HepG2 (cell line): ENCODE data around the gene ARHGAP29. TPM values are rescaled to one million over a fixed set of nuclear protein-coding genes. Genes with fewer than 3 reads are reported as not detected.

Experiments
- BCL6 ChIP-seq: IDR thresholded peaks from 2 replicates; pipeline ENCODE4 v1.6.1; 2016; ENCODE audit warnings: missing genetic modification reagents, missing compliant biosample characterization
- HES4 ChIP-seq: sonication (generic); formaldehyde crosslinking; IDR thresholded peaks from 2 replicates; pipeline ENCODE4 v1.9.0; 2021; ENCODE audit warnings: mild to moderate bottlenecking, missing genetic modification reagents, borderline replicate concordance
- ISX ChIP-seq: sonication (generic); formaldehyde crosslinking; conservative IDR thresholded peaks from 2 replicates; pipeline ENCODE4 v1.5.0; 2020; ENCODE audit warnings: missing genetic modification reagents
- MEF2D ChIP-seq: sonication (generic); formaldehyde crosslinking; IDR thresholded peaks from 2 replicates; pipeline ENCODE4 v1.5.1; 2020; ENCODE audit warnings: mild to moderate bottlenecking, missing genetic modification reagents
- MEIS1 ChIP-seq: sonication (generic); formaldehyde crosslinking; IDR thresholded peaks from 2 replicates; pipeline ENCODE4 v1.9.0; 2021; ENCODE audit warnings: mild to moderate bottlenecking, missing genetic modification reagents, moderate library complexity, borderline replicate concordance
- NKX3-1 ChIP-seq: sonication (generic); formaldehyde crosslinking; IDR thresholded peaks from 2 replicates; pipeline ENCODE4 v1.5.0; 2020; ENCODE audit warnings: missing genetic modification reagents
- NPAS2 ChIP-seq: sonication (generic); formaldehyde crosslinking; IDR thresholded peaks from 2 replicates; pipeline ENCODE4 v1.8.0; 2022; ENCODE audit warnings: mild to moderate bottlenecking, missing genetic modification reagents, borderline replicate concordance
- SIX1 ChIP-seq: sonication (generic); formaldehyde crosslinking; IDR thresholded peaks from 2 replicates; pipeline ENCODE4 v1.4.0; 2020; ENCODE audit warnings: missing genetic modification reagents, borderline replicate concordance
- ZMYM2 ChIP-seq: sonication (generic); formaldehyde crosslinking; IDR thresholded peaks from 2 replicates; pipeline ENCODE4 v1.8.0; 2022; ENCODE audit warnings: mild to moderate bottlenecking, missing genetic modification reagents
- ZNF34 ChIP-seq: sonication (generic); formaldehyde crosslinking; IDR thresholded peaks from 2 replicates; pipeline ENCODE4 v1.4.0; 2020; ENCODE audit warnings: mild to moderate bottlenecking, missing genetic modification reagents, borderline replicate concordance
- ZNF652 ChIP-seq: IDR thresholded peaks from 2 replicates; pipeline ENCODE4 v1.6.1; 2016; ENCODE audit warnings: low read depth, borderline replicate concordance
- polyA plus RNA-seq, 8 experiments: library from polyadenylated mRNA; depleted of rRNA in 3 of 8; stranded (reverse) in 7 of 8; unstranded in 1 of 8; fragments of >200 nt; fragmentation: Illumina TruSeq in 4 of 8; extraction: Trizol in 4 of 8; gene quantifications; 2 replicates each; pipeline versions ENCODE4 v1.2.1 to v1.2.3, GENCODE V29; 2011 to 2016; ENCODE audit warnings: low read depth in 4 of 8, missing spikeins in 1 of 8, mixed read lengths in 1 of 8; ENCODE audit not compliant: insufficient read depth in 1 of 8
- total RNA-seq, 5 experiments: library from RNA; depleted of rRNA; stranded (reverse); fragments of >200 nt; fragmentation: Illumina TruSeq; extraction: Trizol; gene quantifications; 2 replicates each; pipeline ENCODE4 v1.2.3, GENCODE V29; 2016; ENCODE audit warnings: low read depth in 1 of 5
- TF ChIP-seq, protein P1 (sequence below): sonication (generic); formaldehyde crosslinking; IDR thresholded peaks from 2 replicates; pipeline ENCODE4 v1.5.0; 2020; ENCODE audit warnings: missing genetic modification reagents, mild to moderate bottlenecking, borderline replicate concordance
- TF ChIP-seq, protein P2 (sequence below): sonication (generic); formaldehyde crosslinking; IDR thresholded peaks from 2 replicates; pipeline ENCODE4 v1.5.1; 2020; ENCODE audit warnings: mild to moderate bottlenecking, missing genetic modification reagents, moderate library complexity
- TF ChIP-seq, protein P3 (sequence below): IDR thresholded peaks from 2 replicates; pipeline ENCODE4 v1.6.1; 2016
- TF ChIP-seq, protein P4 (sequence below): sonication (generic); formaldehyde crosslinking; IDR thresholded peaks from 2 replicates; pipeline ENCODE4 v1.4.0; 2020; ENCODE audit warnings: missing genetic modification reagents
- TF ChIP-seq, protein P5 (sequence below): sonication (generic); formaldehyde crosslinking; IDR thresholded peaks from 2 replicates; pipeline ENCODE4 v1.8.1; 2023; ENCODE audit warnings: mild to moderate bottlenecking, moderate library complexity, missing genetic modification reagents

The ARHGAP29 gene
- total and polyA plus RNA-seq, 2 of the 13 experiments (the other 11 are each of a cell fraction or from before 2014, with no cell fraction given) = 12.8 to 18.3 TPM

DNA sequence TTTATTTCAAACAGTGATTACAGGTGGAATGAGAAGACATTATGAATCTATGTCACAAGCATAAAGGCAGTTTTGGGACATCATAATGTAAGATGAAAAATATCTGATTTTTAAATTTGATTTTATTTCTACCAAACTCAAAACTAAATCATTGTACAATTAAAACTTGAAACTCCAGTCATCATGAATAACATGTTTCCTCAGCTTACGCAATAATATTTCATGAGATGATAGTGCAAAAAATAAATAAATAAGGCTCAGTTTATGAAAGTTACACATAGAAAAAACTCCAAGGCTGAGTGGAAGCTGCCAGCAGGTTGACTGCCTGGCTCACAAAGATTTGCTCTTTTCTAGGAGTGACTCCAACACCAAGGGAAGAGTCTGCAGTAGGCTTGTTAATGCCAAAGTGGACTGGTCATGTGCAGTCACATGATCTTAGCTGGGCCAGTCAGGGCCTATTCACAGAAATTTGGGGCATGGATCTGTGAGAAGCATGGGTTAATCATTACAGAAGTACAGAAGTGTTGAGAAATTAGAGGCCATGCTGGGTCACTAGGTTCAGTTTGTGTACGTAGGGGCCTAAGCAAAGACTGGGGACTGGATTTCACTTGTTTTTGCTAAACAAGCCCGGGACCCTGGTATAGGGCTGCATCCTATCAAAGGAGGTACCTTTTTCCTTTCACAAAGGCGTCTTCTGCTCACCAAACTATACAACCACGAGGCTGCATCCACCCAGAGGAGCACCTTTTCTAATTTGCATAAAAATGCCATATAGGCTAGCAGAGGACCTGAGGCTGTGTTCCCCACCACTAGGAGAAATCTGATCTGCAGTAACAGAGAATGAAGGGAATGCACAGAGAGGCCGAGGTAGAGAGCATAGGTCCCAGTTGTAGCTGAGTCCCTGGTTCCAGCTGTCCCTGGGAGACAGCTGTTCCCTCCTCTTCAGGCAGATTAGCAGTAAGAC, 111.6 kb downstream of the ARHGAP29 start (continued):
- TF ChIP-seq ZNF34 (no peak), MEIS1 (no peak), MEF2D (peak; percentile 64; the same call in 1 of the 2 replicates), ZNF652 (CRISPR knock-in tag) (no peak; the same call in 1 of the 2 replicates), NKX3-1 (CRISPR knock-in tag) (0 out of 2 replicates have a peak, but pooled peaks have one; percentile 39), HES4 (CRISPR knock-in tag) (no peak), BCL6 (CRISPR knock-in tag) (peak; percentile 80), NPAS2 (CRISPR knock-in tag) (no peak), ZMYM2 (CRISPR knock-in tag) (no peak), ISX (CRISPR knock-in tag) (no peak), SIX1 (CRISPR knock-in tag) (peak; percentile 89)
- TF ChIP-seq, protein P1, sequence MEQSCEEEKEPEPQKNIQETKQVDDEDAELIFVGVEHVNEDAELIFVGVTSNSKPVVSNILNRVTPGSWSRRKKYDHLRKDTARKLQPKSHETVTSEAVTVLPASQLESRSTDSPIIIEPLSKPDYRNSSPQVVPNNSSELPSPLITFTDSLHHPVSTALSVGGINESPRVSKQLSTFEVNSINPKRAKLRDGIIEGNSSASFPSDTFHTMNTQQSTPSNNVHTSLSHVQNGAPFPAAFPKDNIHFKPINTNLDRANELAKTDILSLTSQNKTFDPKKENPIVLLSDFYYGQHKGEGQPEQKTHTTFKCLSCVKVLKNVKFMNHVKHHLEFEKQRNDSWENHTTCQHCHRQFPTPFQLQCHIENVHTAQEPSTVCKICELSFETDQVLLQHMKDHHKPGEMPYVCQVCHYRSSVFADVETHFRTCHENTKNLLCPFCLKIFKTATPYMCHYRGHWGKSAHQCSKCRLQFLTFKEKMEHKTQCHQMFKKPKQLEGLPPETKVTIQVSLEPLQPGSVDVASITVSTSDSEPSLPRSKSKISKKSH = no peak
- TF ChIP-seq, protein P2, sequence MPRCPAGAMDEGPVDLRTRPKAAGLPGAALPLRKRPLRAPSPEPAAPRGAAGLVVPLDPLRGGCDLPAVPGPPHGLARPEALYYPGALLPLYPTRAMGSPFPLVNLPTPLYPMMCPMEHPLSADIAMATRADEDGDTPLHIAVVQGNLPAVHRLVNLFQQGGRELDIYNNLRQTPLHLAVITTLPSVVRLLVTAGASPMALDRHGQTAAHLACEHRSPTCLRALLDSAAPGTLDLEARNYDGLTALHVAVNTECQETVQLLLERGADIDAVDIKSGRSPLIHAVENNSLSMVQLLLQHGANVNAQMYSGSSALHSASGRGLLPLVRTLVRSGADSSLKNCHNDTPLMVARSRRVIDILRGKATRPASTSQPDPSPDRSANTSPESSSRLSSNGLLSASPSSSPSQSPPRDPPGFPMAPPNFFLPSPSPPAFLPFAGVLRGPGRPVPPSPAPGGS = 0 out of 2 replicates have a peak, but pooled peaks have one; percentile 21
- TF ChIP-seq, protein P3, sequence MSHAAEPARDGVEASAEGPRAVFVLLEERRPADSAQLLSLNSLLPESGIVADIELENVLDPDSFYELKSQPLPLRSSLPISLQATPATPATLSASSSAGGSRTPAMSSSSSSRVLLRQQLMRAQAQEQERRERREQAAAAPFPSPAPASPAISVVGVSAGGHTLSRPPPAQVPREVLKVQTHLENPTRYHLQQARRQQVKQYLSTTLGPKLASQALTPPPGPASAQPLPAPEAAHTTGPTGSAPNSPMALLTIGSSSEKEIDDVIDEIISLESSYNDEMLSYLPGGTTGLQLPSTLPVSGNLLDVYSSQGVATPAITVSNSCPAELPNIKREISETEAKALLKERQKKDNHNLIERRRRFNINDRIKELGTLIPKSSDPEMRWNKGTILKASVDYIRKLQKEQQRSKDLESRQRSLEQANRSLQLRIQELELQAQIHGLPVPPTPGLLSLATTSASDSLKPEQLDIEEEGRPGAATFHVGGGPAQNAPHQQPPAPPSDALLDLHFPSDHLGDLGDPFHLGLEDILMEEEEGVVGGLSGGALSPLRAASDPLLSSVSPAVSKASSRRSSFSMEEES (CRISPR knock-in tag) = peak; percentile 91
- TF ChIP-seq, protein P4, sequence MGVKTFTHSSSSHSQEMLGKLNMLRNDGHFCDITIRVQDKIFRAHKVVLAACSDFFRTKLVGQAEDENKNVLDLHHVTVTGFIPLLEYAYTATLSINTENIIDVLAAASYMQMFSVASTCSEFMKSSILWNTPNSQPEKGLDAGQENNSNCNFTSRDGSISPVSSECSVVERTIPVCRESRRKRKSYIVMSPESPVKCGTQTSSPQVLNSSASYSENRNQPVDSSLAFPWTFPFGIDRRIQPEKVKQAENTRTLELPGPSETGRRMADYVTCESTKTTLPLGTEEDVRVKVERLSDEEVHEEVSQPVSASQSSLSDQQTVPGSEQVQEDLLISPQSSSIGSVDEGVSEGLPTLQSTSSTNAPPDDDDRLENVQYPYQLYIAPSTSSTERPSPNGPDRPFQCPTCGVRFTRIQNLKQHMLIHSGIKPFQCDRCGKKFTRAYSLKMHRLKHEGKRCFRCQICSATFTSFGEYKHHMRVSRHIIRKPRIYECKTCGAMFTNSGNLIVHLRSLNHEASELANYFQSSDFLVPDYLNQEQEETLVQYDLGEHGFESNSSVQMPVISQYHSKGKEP (CRISPR knock-in tag) = no peak
- TF ChIP-seq, protein P5, sequence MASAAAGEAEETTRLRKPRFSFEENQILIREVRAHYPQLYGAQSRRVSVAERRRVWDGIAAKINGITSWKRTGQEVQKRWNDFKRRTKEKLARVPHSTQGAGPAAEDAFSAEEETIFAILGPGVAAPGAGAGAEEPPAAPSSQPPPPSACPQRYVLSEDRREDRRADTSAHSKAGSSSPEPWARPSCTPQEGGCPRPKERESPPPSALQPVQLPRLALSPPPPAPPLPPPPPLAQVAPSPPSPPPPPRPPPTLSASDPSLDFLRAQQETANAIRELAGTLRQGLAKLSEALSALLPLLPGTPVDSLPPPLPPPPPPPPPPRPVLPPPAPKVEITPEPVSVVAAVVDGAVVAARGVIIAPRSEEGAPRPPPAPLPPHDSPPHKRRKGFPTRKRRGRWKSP (CRISPR knock-in tag) = no peak
